ENCODE measurements around the gene MYL11.

Gene MYL11

GRCh38 chr16:30421010-30421409 lies 46.4 kb downstream of the MYL11 start:
- DNase-seq (ENCODE audit: low spot score): no peak

Measured in putamen (tissue), 1 donor.